ENCODE measurements around the gene WWC2. TPM values are rescaled to one million over a fixed set of nuclear protein-coding genes. Genes with fewer than 3 reads are reported as not detected.
"Not testable (repeated sequence)": the region's sequence is repeated elsewhere in the genome, so short reads cannot be mapped to it uniquely, and the experiment has no call there.

WWC2 gene
- total RNA-seq, 1 donor from 2014 or later = 18.2 TPM

DNA sequence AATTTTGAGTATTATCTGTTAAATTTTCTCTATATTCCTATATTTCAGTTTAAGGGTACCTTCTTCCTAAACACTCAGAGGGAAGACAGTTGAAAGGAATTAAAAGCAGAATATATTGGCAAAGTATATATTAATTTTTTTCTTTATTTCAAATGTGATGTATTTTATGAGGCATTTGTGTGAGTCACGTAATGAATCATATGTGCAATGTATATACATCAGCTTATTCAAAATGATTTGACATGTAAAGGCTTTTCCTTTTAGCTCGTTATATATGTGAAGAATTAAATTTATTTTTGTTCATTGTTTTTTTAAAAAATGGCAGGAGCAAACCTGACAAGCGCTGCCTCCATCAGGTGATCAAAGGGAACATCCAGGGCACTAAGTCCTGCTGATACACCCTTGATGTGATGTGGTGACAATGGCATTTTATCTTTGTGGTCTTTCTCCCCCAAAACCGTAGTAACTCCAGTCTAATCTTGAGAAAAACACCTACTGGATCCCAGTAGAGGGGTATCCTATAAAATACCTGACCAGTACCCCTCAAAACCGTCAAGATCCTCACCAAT, 8.9 kb downstream of the WWC2 start:
- Mint-ChIP-seq H3K4me1 (ENCODE audit: low read depth, unreplicated experiment) (no peaks in the 10 kb centered on the region), H3K27ac (ENCODE audit: unreplicated experiment) (no peak overlapping the region)

DNA sequence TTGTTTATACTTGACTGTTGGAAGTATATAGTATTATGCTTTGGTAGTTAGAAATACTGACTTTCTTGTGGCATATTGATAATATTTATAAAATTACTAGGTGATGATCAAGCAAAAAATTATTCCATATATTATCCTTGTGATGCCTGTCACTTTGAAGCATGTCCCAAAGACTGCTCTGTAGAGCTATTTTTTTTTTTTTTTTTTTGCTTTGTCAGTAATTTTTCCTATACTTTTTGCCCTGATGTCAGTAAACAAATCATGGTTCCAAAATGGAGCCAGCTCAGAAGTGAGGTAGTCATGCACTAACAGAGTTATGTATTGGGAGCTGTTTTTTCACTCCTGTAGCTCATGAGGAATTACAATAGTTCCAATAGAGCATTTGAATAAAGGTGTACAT, 11.2 kb downstream of the WWC2 start:
- H3K27me3 Mint-ChIP-seq (ENCODE audit: unreplicated experiment) = peaks cover 2% of the 10 kb centered on the region
- H3K36me3 Mint-ChIP-seq (ENCODE audit: unreplicated experiment) = no peaks in the 10 kb centered on the region
- H3K9me3 Mint-ChIP-seq (ENCODE audit: unreplicated experiment) = no peaks in the 10 kb centered on the region
- H3K4me3 Mint-ChIP-seq (ENCODE audit: unreplicated experiment) = no peak overlapping the region
- no peak for DNase-seq
- no peak overlapping the region for H3K27ac Mint-ChIP-seq (ENCODE audit: unreplicated experiment)
- TF ChIP-seq, protein P1, sequence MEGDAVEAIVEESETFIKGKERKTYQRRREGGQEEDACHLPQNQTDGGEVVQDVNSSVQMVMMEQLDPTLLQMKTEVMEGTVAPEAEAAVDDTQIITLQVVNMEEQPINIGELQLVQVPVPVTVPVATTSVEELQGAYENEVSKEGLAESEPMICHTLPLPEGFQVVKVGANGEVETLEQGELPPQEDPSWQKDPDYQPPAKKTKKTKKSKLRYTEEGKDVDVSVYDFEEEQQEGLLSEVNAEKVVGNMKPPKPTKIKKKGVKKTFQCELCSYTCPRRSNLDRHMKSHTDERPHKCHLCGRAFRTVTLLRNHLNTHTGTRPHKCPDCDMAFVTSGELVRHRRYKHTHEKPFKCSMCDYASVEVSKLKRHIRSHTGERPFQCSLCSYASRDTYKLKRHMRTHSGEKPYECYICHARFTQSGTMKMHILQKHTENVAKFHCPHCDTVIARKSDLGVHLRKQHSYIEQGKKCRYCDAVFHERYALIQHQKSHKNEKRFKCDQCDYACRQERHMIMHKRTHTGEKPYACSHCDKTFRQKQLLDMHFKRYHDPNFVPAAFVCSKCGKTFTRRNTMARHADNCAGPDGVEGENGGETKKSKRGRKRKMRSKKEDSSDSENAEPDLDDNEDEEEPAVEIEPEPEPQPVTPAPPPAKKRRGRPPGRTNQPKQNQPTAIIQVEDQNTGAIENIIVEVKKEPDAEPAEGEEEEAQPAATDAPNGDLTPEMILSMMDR (IDR thresholded peaks at IDR 0.05; ENCODE audit: partially characterized antibody, unreplicated experiment) = no peak
- peaks cover 2% of the 10 kb centered on the region for H3K4me1 Mint-ChIP-seq (ENCODE audit: low read depth, unreplicated experiment)

More for the DNA sequence above, 8.9 kb downstream of the WWC2 start:
- DNase-seq = no peak
- Mint-ChIP-seq H3K36me3 (ENCODE audit: unreplicated experiment) (no peaks in the 10 kb centered on the region), H3K4me3 (ENCODE audit: unreplicated experiment) (no peak overlapping the region), H3K27me3 (ENCODE audit: unreplicated experiment) (no peaks in the 10 kb centered on the region), H3K9me3 (ENCODE audit: unreplicated experiment) (no peaks in the 10 kb centered on the region)
- TF ChIP-seq, protein P1 (IDR thresholded peaks at IDR 0.05; ENCODE audit: partially characterized antibody, unreplicated experiment) = no peak

DNA sequence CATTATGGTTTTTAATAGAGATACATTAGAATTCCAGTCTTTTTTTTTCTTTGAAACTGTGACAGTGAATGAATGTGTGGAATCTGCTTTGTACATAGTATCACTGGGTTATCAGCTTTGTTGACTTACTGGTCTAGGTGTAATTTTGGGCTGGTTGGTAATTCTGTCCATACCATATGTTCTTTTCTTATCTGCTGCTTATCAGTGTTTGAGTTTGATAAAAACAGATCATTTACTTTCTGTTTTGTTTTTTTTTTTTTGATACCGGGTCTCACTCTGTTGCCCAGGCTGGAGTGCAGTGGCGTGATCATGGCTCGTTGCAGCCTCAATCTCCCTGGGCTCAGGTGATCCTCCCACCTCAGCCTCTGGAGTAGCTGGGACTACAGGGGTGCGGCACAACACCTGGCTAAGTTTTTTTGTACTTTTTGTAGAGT, 12.4 kb downstream of the WWC2 start:
- Mint-ChIP-seq H3K27ac (ENCODE audit: unreplicated experiment) (no peak overlapping the region), H3K4me1 (ENCODE audit: low read depth, unreplicated experiment) (peaks cover 2% of the 10 kb centered on the region), H3K9me3 (ENCODE audit: unreplicated experiment) (no peaks in the 10 kb centered on the region), H3K27me3 (ENCODE audit: unreplicated experiment) (peaks cover 2% of the 10 kb centered on the region), H3K4me3 (ENCODE audit: unreplicated experiment) (no peak overlapping the region), H3K36me3 (ENCODE audit: unreplicated experiment) (no peaks in the 10 kb centered on the region)
- DNase-seq = no peak
- TF ChIP-seq, protein P1 (IDR thresholded peaks at IDR 0.05; ENCODE audit: partially characterized antibody, unreplicated experiment) = no peak

DNA sequence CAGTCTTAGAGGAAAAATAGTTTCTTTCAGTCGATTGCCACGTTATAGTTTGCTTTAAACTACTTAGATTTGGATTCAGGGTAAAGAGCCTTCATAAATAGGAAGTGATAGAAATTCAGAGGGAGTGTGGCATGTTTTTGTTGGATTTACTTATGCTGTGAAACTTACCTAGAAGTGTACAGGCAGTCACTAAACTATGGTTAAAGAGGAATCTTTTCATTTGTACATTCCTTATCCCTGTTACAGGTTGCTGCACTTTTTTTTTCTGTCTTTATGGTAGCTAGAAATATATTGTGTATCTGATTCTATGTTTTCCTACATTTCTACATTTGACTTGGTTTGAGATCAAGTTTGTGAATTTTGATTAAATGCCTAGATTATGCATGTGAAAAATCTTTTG, 19.1 kb downstream of the WWC2 start:
- H3K36me3 Mint-ChIP-seq (ENCODE audit: unreplicated experiment) = no peaks in the 10 kb centered on the region
- H3K4me3 Mint-ChIP-seq (ENCODE audit: unreplicated experiment) = no peak overlapping the region
- no peaks in the 10 kb centered on the region for H3K9me3 Mint-ChIP-seq (ENCODE audit: unreplicated experiment)
- H3K27me3 Mint-ChIP-seq (ENCODE audit: unreplicated experiment) = peaks cover 2% of the 10 kb centered on the region
- DNase-seq = no peak
- TF ChIP-seq, protein P1 (IDR thresholded peaks at IDR 0.05; ENCODE audit: partially characterized antibody, unreplicated experiment) = no peak
- H3K4me1 Mint-ChIP-seq (ENCODE audit: low read depth, unreplicated experiment) = peaks cover 5% of the 10 kb centered on the region
- no peak overlapping the region for H3K27ac Mint-ChIP-seq (ENCODE audit: unreplicated experiment)

DNA sequence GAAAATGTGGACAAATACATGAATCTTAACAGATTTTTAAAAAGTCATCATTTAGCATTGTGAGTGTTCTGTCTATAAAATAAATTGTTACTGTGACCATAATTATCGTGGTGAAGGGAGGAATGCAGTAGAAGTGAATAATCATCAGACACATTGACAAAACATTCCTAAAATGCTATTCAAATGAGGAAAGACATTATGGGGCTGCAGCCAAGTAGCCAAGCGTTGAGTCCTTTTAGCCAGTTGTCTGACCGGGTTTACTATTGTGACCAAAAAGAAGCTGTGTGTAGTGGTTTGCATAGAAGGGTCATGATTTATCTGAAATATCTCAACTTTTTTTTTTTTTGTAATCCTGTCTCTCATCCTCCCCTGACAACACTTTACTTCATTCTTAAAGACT, 19.5 kb downstream of the WWC2 start:
- Mint-ChIP-seq H3K9me3 (ENCODE audit: unreplicated experiment) (no peaks in the 10 kb centered on the region), H3K4me1 (ENCODE audit: low read depth, unreplicated experiment) (peaks cover 5% of the 10 kb centered on the region), H3K27ac (ENCODE audit: unreplicated experiment) (no peak overlapping the region), H3K27me3 (ENCODE audit: unreplicated experiment) (no peaks in the 10 kb centered on the region), H3K36me3 (ENCODE audit: unreplicated experiment) (no peaks in the 10 kb centered on the region), H3K4me3 (ENCODE audit: unreplicated experiment) (no peak overlapping the region)
- no peak for DNase-seq
- TF ChIP-seq, protein P1 (IDR thresholded peaks at IDR 0.05; ENCODE audit: partially characterized antibody, unreplicated experiment) = no peak

DNA sequence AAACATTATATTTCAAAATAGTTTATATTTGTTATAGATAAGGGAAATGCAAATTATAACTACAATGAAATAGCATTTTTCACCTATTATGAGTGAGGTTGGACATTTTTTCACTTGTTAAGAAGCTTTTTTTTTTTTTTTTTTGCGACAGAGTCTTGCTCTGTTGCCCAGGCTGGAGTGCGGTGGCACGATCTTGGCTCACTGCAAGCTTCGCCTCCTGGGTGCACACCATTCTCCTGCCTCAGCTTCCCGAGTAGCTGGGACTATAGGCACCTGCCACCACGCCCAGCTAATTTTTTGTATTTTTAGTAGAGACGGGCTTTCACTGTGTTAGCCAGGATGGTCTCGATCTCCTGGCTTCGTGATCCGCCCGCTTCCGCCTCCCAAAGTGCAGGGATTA, 22.6 kb downstream of the WWC2 start:
- H3K4me1 Mint-ChIP-seq (ENCODE audit: low read depth, unreplicated experiment); H3K27me3 Mint-ChIP-seq (ENCODE audit: unreplicated experiment); H3K4me3 Mint-ChIP-seq (ENCODE audit: unreplicated experiment); H3K36me3 Mint-ChIP-seq (ENCODE audit: unreplicated experiment); H3K27ac Mint-ChIP-seq (ENCODE audit: unreplicated experiment); DNase-seq; H3K9me3 Mint-ChIP-seq (ENCODE audit: unreplicated experiment): not testable (repeated sequence)
